ENCODE results near the gene ARHGEF28.

Gene ARHGEF28

GRCh38 chr5:73987915-73988314 lies 361.9 kb downstream of the ARHGEF28 start:
- TF ChIP-seq CSDC2 (CRISPR knock-in tag; IDR thresholded peaks at IDR 0.05) (no peak), ISL1 (CRISPR knock-in tag; IDR thresholded peaks at IDR 0.05) (no peak)

GRCh38 chr5:73989956-73990355 lies 364.0 kb downstream of the ARHGEF28 start:
- no peak for ATAC-seq
- TF ChIP-seq ZFP3 (CRISPR knock-in tag; IDR thresholded peaks at IDR 0.05) = no peak
- TF ChIP-seq TSHZ2 (CRISPR knock-in tag; IDR thresholded peaks at IDR 0.05) = no peak
- no peak for TF ChIP-seq ZC3H10 (CRISPR knock-in tag; IDR thresholded peaks at IDR 0.05)
- TF ChIP-seq RARB (CRISPR knock-in tag; IDR thresholded peaks at IDR 0.05) = no peak
- no peak for TF ChIP-seq ZNF565 (CRISPR knock-in tag; conservative IDR thresholded peaks at IDR 0.05; ENCODE audit: low read depth)
- no peak for TF ChIP-seq OSR1 (CRISPR knock-in tag; IDR thresholded peaks at IDR 0.05)
- TF ChIP-seq CSRNP3 (CRISPR knock-in tag; IDR thresholded peaks at IDR 0.05) = no peak
- TF ChIP-seq ZNF70 (CRISPR knock-in tag; IDR thresholded peaks at IDR 0.05) = no peak
- no peak for TF ChIP-seq CREB5 (CRISPR knock-in tag; IDR thresholded peaks at IDR 0.05; ENCODE audit: low read depth)
- no peak for TF ChIP-seq POU6F1 (CRISPR knock-in tag; IDR thresholded peaks at IDR 0.05; ENCODE audit: borderline replicate concordance, low read depth)
- no peak for TF ChIP-seq ESRRG (CRISPR knock-in tag; IDR thresholded peaks at IDR 0.05)
- no peak for TF ChIP-seq SNAI2 (CRISPR knock-in tag; IDR thresholded peaks at IDR 0.05)
- TF ChIP-seq TCF4 (CRISPR knock-in tag; IDR thresholded peaks at IDR 0.05; ENCODE audit: borderline replicate concordance) = no peak
- TF ChIP-seq ZFP30 (CRISPR knock-in tag; IDR thresholded peaks at IDR 0.05) = no peak
- TF ChIP-seq ZNF8 (CRISPR knock-in tag; IDR thresholded peaks at IDR 0.05) = no peak

More at GRCh38 chr5:73987915-73988314, 361.9 kb downstream of the ARHGEF28 start:
- ATAC-seq = no peak
